Thyroid gland (tissue), 4 donors: ENCODE results near the gene GALNT10.

Experiments
- CTCF ChIP-seq, 6 experiments: fragments of 200-600 bp in 3 of 6; fragments of 450-650 bp in 3 of 6; sonication (generic) in 3 of 6; IDR thresholded peaks; one replicate each; pipeline ENCODE4 v1.5.1; 2016 to 2019; ENCODE audit warnings: antibody characterized with exemption in 6 of 6, mild to moderate bottlenecking in 2 of 6, inconsistent platforms in 1 of 6, moderate library complexity in 1 of 6
- POLR2A ChIP-seq, 2 donors: fragments of 450-650 bp; IDR thresholded peaks; one replicate each; pipeline ENCODE4 v1.6.1; 2017; ENCODE audit warnings: antibody characterized with exemption in 2 of 2, mild to moderate bottlenecking in 2 of 2, moderate library complexity in 1 of 2

DNA sequence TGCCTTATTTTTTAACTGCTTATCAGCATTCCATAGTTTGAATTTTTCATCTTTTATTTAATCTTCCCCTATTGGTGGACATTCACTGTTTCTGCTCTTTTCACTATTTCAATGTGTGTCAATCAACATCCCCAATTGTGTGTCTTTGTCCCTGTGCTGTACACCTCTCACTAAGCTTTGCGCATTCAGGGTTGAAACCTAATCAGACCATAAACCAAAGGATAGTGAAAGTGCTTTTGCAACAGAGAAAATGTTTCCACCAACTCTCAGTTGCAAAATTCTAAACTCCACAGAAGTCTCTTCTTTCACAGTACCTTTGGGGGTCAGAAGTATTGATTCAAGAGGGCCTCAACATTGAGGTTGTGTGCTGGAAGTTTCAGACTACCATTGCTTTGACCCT lies 128.2 kb downstream of the GALNT10 start:
- no peak for TF ChIP-seq CTCF (IDR thresholded peaks at IDR 0.05)
- TF ChIP-seq POLR2A (IDR thresholded peaks at IDR 0.05) = no peak
